Loucy (cell line): ENCODE results near the gene GAL3ST3.
"Not testable (repeated sequence)": the region's sequence is repeated elsewhere in the genome, so short reads cannot be mapped to it uniquely, and the experiment has no call there.

Experiments used
- H2AFZ ChIP-seq: fragments of 200-600 bp; sonication (generic); 2 replicates; pipeline ENCODE4 v1.6.0; 2016; ENCODE audit warnings: antibody characterized with exemption, mild to moderate bottlenecking, low read length, moderate library complexity
- H3F3A ChIP-seq: fragments of 200-600 bp; 2 replicates; pipeline ENCODE4 v1.6.0; 2016; ENCODE audit warnings: antibody characterized with exemption, low read depth, mild to moderate bottlenecking
- H3K27me3 ChIP-seq: fragments of 200-600 bp; sonication (generic); 2 replicates; pipeline ENCODE4 v1.6.1; 2014; ENCODE audit warnings: low read length, mild to moderate bottlenecking; ENCODE audit not compliant: insufficient read depth, poor library complexity, severe bottlenecking
- H3K36me3 ChIP-seq: fragments of 200-600 bp; sonication (generic); 2 replicates; pipeline ENCODE4 v1.6.1; 2016; ENCODE audit warnings: low read length; ENCODE audit not compliant: insufficient read depth
- H3K4me1 ChIP-seq: fragments of 200-600 bp; sonication (generic); 2 replicates; pipeline ENCODE4 v1.5.1; 2014; ENCODE audit warnings: low read length, mild to moderate bottlenecking; ENCODE audit not compliant: insufficient read depth, poor library complexity, severe bottlenecking
- H3K4me2 ChIP-seq: fragments of 200-600 bp; sonication (generic); 2 replicates; pipeline ENCODE4 v1.6.0; 2014; ENCODE audit warnings: antibody characterized with exemption, low read length, low read depth, mild to moderate bottlenecking; ENCODE audit not compliant: poor library complexity, severe bottlenecking
- H3K4me3 ChIP-seq: fragments of 200-600 bp; sonication (generic); 2 replicates; pipeline ENCODE4 v1.5.1; 2014; ENCODE audit warnings: low read length, mild to moderate bottlenecking, mixed read lengths; ENCODE audit not compliant: poor library complexity, severe bottlenecking
- H3K79me2 ChIP-seq: fragments of 200-600 bp; sonication (generic); 2 replicates; pipeline ENCODE4 v1.6.1; 2014; ENCODE audit warnings: low read length; ENCODE audit not compliant: insufficient read depth
- H3K9ac ChIP-seq: fragments of 200-600 bp; sonication (generic); 2 replicates; pipeline ENCODE4 v1.6.0; 2014; ENCODE audit warnings: mild to moderate bottlenecking, low read depth, low read length, moderate library complexity; ENCODE audit not compliant: poor library complexity, severe bottlenecking
- H3K9me2 ChIP-seq: fragments of 200-600 bp; sonication (generic); replicated peaks from 2 replicates; pipeline ENCODE4 v1.6.1; 2016; ENCODE audit warnings: low read depth, low read length, mixed read lengths
- H3K9me3 ChIP-seq: fragments of 200-600 bp; sonication (generic); 2 replicates; pipeline ENCODE4 v1.6.1; 2014; ENCODE audit warnings: mild to moderate bottlenecking, antibody characterized with exemption, low read length, low read depth; ENCODE audit not compliant: insufficient read depth
- H4K20me1 ChIP-seq: fragments of 200-600 bp; sonication (generic); 2 replicates; pipeline ENCODE4 v1.6.0; 2014; ENCODE audit warnings: antibody characterized with exemption, low read length, mild to moderate bottlenecking; ENCODE audit not compliant: insufficient read depth, poor library complexity, severe bottlenecking
- CTCF ChIP-seq: fragments of 200-600 bp; sonication (generic); conservative IDR thresholded peaks from 2 replicates; pipeline ENCODE4 v1.5.1; 2014; ENCODE audit warnings: mild to moderate bottlenecking, antibody characterized with exemption, low read length
- EZH2phosphoT487 ChIP-seq: fragments of 200-600 bp; IDR thresholded peaks from 2 replicates; pipeline ENCODE4 v1.6.1; 2018; ENCODE audit warnings: antibody characterized with exemption, mild to moderate bottlenecking, moderate library complexity, borderline replicate concordance

GAL3ST3 gene

GRCh38 chr11:66026017-66026529 is 22.9 kb downstream of the GAL3ST3 start, which contains the start of gene CATSPER1:
CATSPER1 (minus strand) TSS chr11:66026479; CDS start chr11:66026379, 100 bp downstream.
- H3K4me1 ChIP-seq, result peaks cover 14% of the 10 kb centered on the region
- H4K20me1 ChIP-seq, result no peaks in the 10 kb centered on the region
- no peaks in the 10 kb centered on the region for H3F3A ChIP-seq
- H2AFZ ChIP-seq, result no peak within 1 kb of the TSS
- no peak within 1 kb of the TSS for H3K4me3 ChIP-seq
- H3K36me3 ChIP-seq, result no peaks in the 10 kb centered on the region
- TF ChIP-seq CTCF (no peak), EZH2phosphoT487 (no peak)
- no peak within 1 kb of the TSS for H3K4me2 ChIP-seq
- H3K27me3 ChIP-seq, result no peaks in the 10 kb centered on the region
- H3K9me2 ChIP-seq, result no peaks in the 10 kb centered on the region
- H3K9me3 ChIP-seq, result no peaks in the 10 kb centered on the region
- no peak within 1 kb of the TSS for H3K9ac ChIP-seq
- H3K79me2 ChIP-seq, result no peaks in the 10 kb centered on the region

GRCh38 chr11:66023186-66023440 is 25.8 kb downstream of the GAL3ST3 start:
- Histone ChIP-seq H2AFZ (peak overlapping the region; percentile 96; the same call in 1 of the 2 replicates), H3K4me1 (peaks cover 20% of the 10 kb centered on the region)
- not testable (repeated sequence) for H3K4me3 ChIP-seq, H4K20me1 ChIP-seq, H3K9me3 ChIP-seq, H3K27me3 ChIP-seq, H3K36me3 ChIP-seq, H3F3A ChIP-seq, H3K9ac ChIP-seq, H3K79me2 ChIP-seq, H3K9me2 ChIP-seq, H3K4me2 ChIP-seq

GRCh38 chr11:66022401-66023185 is 26.4 kb downstream of the GAL3ST3 start:
- Histone ChIP-seq H3F3A (no peaks in the 10 kb centered on the region), H3K4me1 (peaks cover 20% of the 10 kb centered on the region), H3K9me2 (no peaks in the 10 kb centered on the region), H3K9me3 (no peaks in the 10 kb centered on the region), H3K4me3 (no peak overlapping the region), H3K79me2 (no peaks in the 10 kb centered on the region), H3K36me3 (no peaks in the 10 kb centered on the region), H3K4me2 (peak overlapping the region; percentile 62), H2AFZ (peak overlapping the region; percentile 96), H4K20me1 (no peaks in the 10 kb centered on the region), H3K27me3 (no peaks in the 10 kb centered on the region), H3K9ac (peak overlapping the region; percentile 37)
- no peak for TF ChIP-seq EZH2phosphoT487
- peak; percentile 86 for TF ChIP-seq CTCF
